NCI-H524 treated with DMSO at 0.1 percent for 48 hours (cell line): Measurements from ENCODE around the gene GPSM1.

Experiments used
- DNase-seq: peaks from one replicate; lab custom pipeline; 2025; lab: John Stamatoyannopoulos, UW

GPSM1 gene

GRCh38 chr9:136331556-136332481, 4.5 kb downstream of the GPSM1 start:
- no peak for DNase-seq

GRCh38 chr9:136332482-136332983, 5.2 kb downstream of the GPSM1 start:
- DNase-seq: no peak

GRCh38 chr9:136333045-136333444, 5.7 kb downstream of the GPSM1 start:
- no peak for DNase-seq

- no peak for DNase-seq
Measured at GRCh38 chr9:136333486-136333885, 6.1 kb downstream of the GPSM1 start.

- no peak for DNase-seq
Measured at GRCh38 chr9:136334541-136334940, 7.2 kb downstream of the GPSM1 start.

GRCh38 chr9:136335296-136336155, 8.2 kb downstream of the GPSM1 start:
- DNase-seq: no peak

GRCh38 chr9:136336156-136336870, 9.0 kb downstream of the GPSM1 start:
- DNase-seq: no peak

- DNase-seq: no peak
Measured at GRCh38 chr9:136336881-136337280, 9.5 kb downstream of the GPSM1 start.

GRCh38 chr9:136337416-136338395, 10.4 kb downstream of the GPSM1 start:
- no peak for DNase-seq

GRCh38 chr9:136338511-136338910, 11.2 kb downstream of the GPSM1 start:
- no peak for DNase-seq

GRCh38 chr9:136339173-136339957, 12.0 kb downstream of the GPSM1 start:
- DNase-seq: no peak

GRCh38 chr9:136339958-136340310, 12.6 kb downstream of the GPSM1 start:
- DNase-seq: no peak

GRCh38 chr9:136340356-136341041, 13.2 kb downstream of the GPSM1 start:
- DNase-seq: no peak

- no peak for DNase-seq
Measured at GRCh38 chr9:136341042-136341655, 13.8 kb downstream of the GPSM1 start.

GRCh38 chr9:136341769-136342168, 14.4 kb downstream of the GPSM1 start:
- DNase-seq: no peak

GRCh38 chr9:136342181-136343120, 15.1 kb downstream of the GPSM1 start:
- no peak for DNase-seq

- DNase-seq: no peak
Measured at GRCh38 chr9:136343121-136343883, 16.0 kb downstream of the GPSM1 start.
